SK-N-SH (cell line): ENCODE measurements around the gene SVIL. TPM values are rescaled to one million over a fixed set of nuclear protein-coding genes. Genes with fewer than 3 reads are reported as not detected.
A peak's percentile ranks its signal among the peaks of the same experiment; 100 is the strongest.

Experiments
- CTCF ChIA-PET: fragments of 300-600, 350-600 bp; formaldehyde crosslinking; extraction: SDS; loops from one replicate; lab custom pipeline; 2021; lab: Yijun Ruan, JAX
- POLR2A ChIA-PET: fragments of 350-600 bp; sonication (Branson Sonifier 250); formaldehyde crosslinking; extraction: SDS; loops from one replicate; lab custom pipeline; 2020; ENCODE audit warnings: antibody characterized with exemption, inconsistent platforms; lab: Yijun Ruan, JAX
- DNase-seq: peaks from one replicate; pipeline ENCODE4 v3.0.0; 2012
- H2AFZ ChIP-seq: fragments of 200-600 bp; sonication (generic); 2 replicates; pipeline ENCODE4 v1.8.1; 2016; ENCODE audit warnings: antibody characterized with exemption, mild to moderate bottlenecking, low read depth
- H3F3A ChIP-seq: fragments of 200-600 bp; sonication (generic); replicated peaks from 2 replicates; pipeline ENCODE3; 2016; ENCODE audit warnings: antibody characterized with exemption, mild to moderate bottlenecking; ENCODE audit not compliant: insufficient read depth
- H3K27ac ChIP-seq, 2 experiments: fragments of 200-500 bp in 1 of 2; fragments of 200-600 bp in 1 of 2; sonication (Bioruptor generic) in 1 of 2; sonication (generic), shearing (Covaris generic) in 1 of 2; 2 replicates each; pipeline versions ENCODE4 v1.5.1 to v1.6.1; 2014 to 2016; ENCODE audit warnings: low read depth in 2 of 2, inconsistent platforms in 1 of 2, low read length in 1 of 2, mild to moderate bottlenecking in 1 of 2, mixed read lengths in 1 of 2
- H3K27me3 ChIP-seq: fragments of 200-600 bp; sonication (generic), shearing (Covaris generic); 2 replicates; pipeline ENCODE4 v1.6.1; 2016; ENCODE audit warnings: mixed run types; ENCODE audit not compliant: insufficient read depth
- H3K36me3 ChIP-seq, 2 experiments: fragments of 200-500 bp in 1 of 2; fragments of 200-600 bp in 1 of 2; sonication (Bioruptor generic) in 1 of 2; sonication (generic) in 1 of 2; replicated peaks in 1 of 2; 2 replicates each; pipeline versions ENCODE3 to v1.5.1; 2014 to 2016; ENCODE audit warnings: low read length in 1 of 2, mild to moderate bottlenecking in 1 of 2; ENCODE audit not compliant: insufficient read depth in 2 of 2, control insufficient read depth in 1 of 2
- H3K4me1 ChIP-seq, 2 experiments: fragments of 200-500 bp in 1 of 2; fragments of 200-600 bp in 1 of 2; sonication (Bioruptor generic) in 1 of 2; sonication (generic), shearing (Covaris generic) in 1 of 2; 2 replicates each; pipeline versions ENCODE4 v1.5.1 to v1.6.1; 2014 to 2016; ENCODE audit warnings: low read depth in 1 of 2, low read length in 1 of 2, mixed run types in 1 of 2; ENCODE audit not compliant: insufficient read depth in 2 of 2, control insufficient read depth in 1 of 2
- H3K4me2 ChIP-seq: fragments of 200-600 bp; sonication (generic), shearing (Covaris generic); 2 replicates; pipeline ENCODE4 v1.6.1; 2017; ENCODE audit warnings: mixed run types
- H3K4me3 ChIP-seq, 2 experiments: fragments of 200-500 bp in 1 of 2; fragments of 200-600 bp in 1 of 2; sonication (Bioruptor generic) in 1 of 2; sonication (generic), shearing (Covaris generic) in 1 of 2; 2 replicates each; pipeline versions ENCODE4 v1.5.1 to v1.8.1; 2014 to 2016; ENCODE audit warnings: low read depth in 2 of 2, inconsistent platforms in 1 of 2, low read length in 1 of 2, mild to moderate bottlenecking in 1 of 2, mixed read lengths in 1 of 2, moderate library complexity in 1 of 2
- H3K79me2 ChIP-seq: fragments of 200-600 bp; sonication (generic); 2 replicates; pipeline ENCODE4 v1.8.1; 2017; ENCODE audit warnings: mild to moderate bottlenecking; ENCODE audit not compliant: insufficient read depth
- H3K9ac ChIP-seq: fragments of 200-600 bp; sonication (generic); 2 replicates; pipeline ENCODE4 v1.6.1; 2017; ENCODE audit warnings: mixed run types
- H3K9me2 ChIP-seq: fragments of 200-600 bp; sonication (generic); 2 replicates; pipeline ENCODE4 v1.6.1; 2017; ENCODE audit warnings: mixed run types
- H3K9me3 ChIP-seq: fragments of 200-600 bp; sonication (generic); 2 replicates; pipeline ENCODE4 v1.6.1; 2017; ENCODE audit warnings: mixed run types, mild to moderate bottlenecking, moderate library complexity
- H4K20me1 ChIP-seq: fragments of 200-600 bp; sonication (generic); 2 replicates; pipeline ENCODE4 v1.6.1; 2017; ENCODE audit warnings: mild to moderate bottlenecking, mixed run types; ENCODE audit not compliant: insufficient read depth
- CHD2 ChIP-seq: fragments of 150-350 bp; IDR thresholded peaks from 2 replicates; pipeline ENCODE4 v1.6.1; 2018; ENCODE audit warnings: low read length; ENCODE audit not compliant: partially characterized antibody
- ELF1 ChIP-seq: IDR thresholded peaks from 2 replicates; pipeline ENCODE4 v1.4.0; 2012
- EP300 ChIP-seq, 2 experiments: IDR thresholded peaks; 2 replicates each; pipeline versions ENCODE4 v1.4.0 to v1.6.1; 2012; ENCODE audit warnings: borderline replicate concordance in 1 of 2, low read depth in 1 of 2, low read length in 1 of 2
- EZH2phosphoT487 ChIP-seq: fragments of 200-600 bp; sonication (generic); IDR thresholded peaks from 2 replicates; pipeline ENCODE4 v1.6.1; 2017; ENCODE audit warnings: low read depth, mixed run types, mild to moderate bottlenecking, antibody characterized with exemption, moderate library complexity, borderline replicate concordance
- GABPA ChIP-seq: IDR thresholded peaks from 2 replicates; pipeline ENCODE4 v1.4.0; 2012; ENCODE audit warnings: low read depth, mild to moderate bottlenecking
- MAX ChIP-seq: IDR thresholded peaks from 2 replicates; pipeline ENCODE4 v1.4.0; 2012; ENCODE audit warnings: low read depth
- NRF1 ChIP-seq: IDR thresholded peaks from 2 replicates; pipeline ENCODE4 v1.6.1; 2012; ENCODE audit warnings: low read depth, mild to moderate bottlenecking, low read length
- RXRA ChIP-seq: IDR thresholded peaks from 2 replicates; pipeline ENCODE4 v1.4.0; 2012; ENCODE audit warnings: low read depth, mild to moderate bottlenecking, borderline replicate concordance
- SIN3A ChIP-seq: IDR thresholded peaks from 2 replicates; pipeline ENCODE4 v1.6.1; 2012; ENCODE audit warnings: low read depth, mild to moderate bottlenecking, low read length, moderate library complexity, borderline replicate concordance
- SMC3 ChIP-seq: IDR thresholded peaks from 2 replicates; pipeline ENCODE4 v1.6.1; 2012; ENCODE audit warnings: low read depth, low read length, improper control_type of control experiment
- TAF1 ChIP-seq: IDR thresholded peaks from 2 replicates; pipeline ENCODE4 v1.6.1; 2012; ENCODE audit warnings: low read depth, mild to moderate bottlenecking, low read length, moderate library complexity, borderline replicate concordance
- TEAD4 ChIP-seq: IDR thresholded peaks from 2 replicates; pipeline ENCODE4 v1.4.0; 2012; ENCODE audit warnings: mild to moderate bottlenecking, borderline replicate concordance; ENCODE audit not compliant: insufficient read depth
- WGBS: methylation state at CpG from one replicate; pipeline ENCODE4 v1.1.6; 2017; ENCODE audit warnings: low lambda C conversion rate; 5-methylcytosine and 5-hydroxymethylcytosine counted together
- polyA plus RNA-seq, 3 experiments: library from polyadenylated mRNA; depleted of rRNA; stranded (reverse); fragments of >200 nt; gene quantifications; 2 replicates each; pipeline ENCODE4 v1.2.3, GENCODE V29; 2012
- TF ChIP-seq, protein P1 (sequence below): fragments of 150-350 bp; IDR thresholded peaks from 2 replicates; pipeline ENCODE4 v1.6.1; 2017; ENCODE audit warnings: antibody characterized with exemption, low read length, low read depth, borderline replicate concordance
- TF ChIP-seq, protein P2 (sequence below): IDR thresholded peaks from 2 replicates; pipeline ENCODE4 v1.4.0; 2012; ENCODE audit warnings: low read depth, borderline replicate concordance
- TF ChIP-seq, protein P3 (sequence below): IDR thresholded peaks from 2 replicates; pipeline ENCODE4 v1.6.1; 2012; ENCODE audit warnings: mild to moderate bottlenecking, low read depth, low read length, moderate library complexity

The SVIL gene
- polyA plus RNA-seq, 1 of the 3 experiments (the other 2 are of a cell fraction), result 48.7 TPM

DNA sequence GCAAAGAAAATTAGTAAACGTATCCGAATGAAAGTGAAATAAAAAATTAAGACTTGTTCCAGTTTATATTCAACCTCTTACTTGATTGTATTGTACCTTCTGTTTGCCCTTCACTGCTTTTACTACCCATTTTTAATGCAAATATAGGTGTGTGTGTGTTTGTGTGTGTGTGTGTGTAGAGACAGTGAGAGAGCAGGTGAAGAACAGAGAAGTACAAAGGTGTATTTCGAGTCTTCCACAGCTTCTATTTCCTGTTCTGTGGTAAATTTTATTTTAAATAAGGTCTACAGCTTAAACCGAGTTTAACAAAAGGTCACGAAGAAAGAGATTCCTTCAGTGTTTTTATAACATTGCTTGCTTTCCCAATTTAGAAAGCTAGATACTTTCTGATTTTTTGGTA is 12.7 kb upstream of the SVIL start:
- no peak for DNase-seq
- Histone ChIP-seq H3K9me2 (no peaks in the 10 kb centered on the region), H3K4me2 (peak overlapping the region; percentile 66), H3K4me1 (peaks cover 20 to 76% of the 10 kb centered on the region in 2 experiments; a peak in 3 of 4 replicates), H4K20me1 (no peaks in the 10 kb centered on the region; the same call in 1 of the 2 replicates), H3K27ac (peak overlapping the region; percentile 89 to 97; a peak in 3 of 4 replicates), H3K4me3 (peak overlapping the region; percentile 0 to 43; a peak in 3 of 4 replicates), H3K27me3 (no peaks in the 10 kb centered on the region), H2AFZ (no peak overlapping the region), H3K36me3 (peaks cover 0 to 26% of the 10 kb centered on the region in 2 experiments), H3K9me3 (no peaks in the 10 kb centered on the region), H3F3A (peaks cover 57% of the 10 kb centered on the region), H3K79me2 (peaks cover 61% of the 10 kb centered on the region), H3K9ac (peak overlapping the region; percentile 64; the same call in 1 of the 2 replicates)
- POLR2A ChIA-PET, result no interaction called here
- WGBS, result 50% methylated on average over 5 of the region's 5 CpGs
- TF ChIP-seq, protein P1, sequence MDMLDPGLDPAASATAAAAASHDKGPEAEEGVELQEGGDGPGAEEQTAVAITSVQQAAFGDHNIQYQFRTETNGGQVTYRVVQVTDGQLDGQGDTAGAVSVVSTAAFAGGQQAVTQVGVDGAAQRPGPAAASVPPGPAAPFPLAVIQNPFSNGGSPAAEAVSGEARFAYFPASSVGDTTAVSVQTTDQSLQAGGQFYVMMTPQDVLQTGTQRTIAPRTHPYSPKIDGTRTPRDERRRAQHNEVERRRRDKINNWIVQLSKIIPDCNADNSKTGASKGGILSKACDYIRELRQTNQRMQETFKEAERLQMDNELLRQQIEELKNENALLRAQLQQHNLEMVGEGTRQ, result no peak
- TF ChIP-seq ELF1 (no peak), TEAD4 (no peak), EZH2phosphoT487 (no peak), RXRA (no peak), EP300 (IDR thresholded peaks at IDR 0.05; ENCODE audit: borderline replicate concordance in 1 of 2, low read depth in 1 of 2, low read length in 1 of 2) (no peak), GABPA (no peak), CHD2 (no peak), SIN3A (no peak), SMC3 (no peak), TAF1 (no peak), MAX (no peak), NRF1 (no peak)
- TF ChIP-seq, protein P2, sequence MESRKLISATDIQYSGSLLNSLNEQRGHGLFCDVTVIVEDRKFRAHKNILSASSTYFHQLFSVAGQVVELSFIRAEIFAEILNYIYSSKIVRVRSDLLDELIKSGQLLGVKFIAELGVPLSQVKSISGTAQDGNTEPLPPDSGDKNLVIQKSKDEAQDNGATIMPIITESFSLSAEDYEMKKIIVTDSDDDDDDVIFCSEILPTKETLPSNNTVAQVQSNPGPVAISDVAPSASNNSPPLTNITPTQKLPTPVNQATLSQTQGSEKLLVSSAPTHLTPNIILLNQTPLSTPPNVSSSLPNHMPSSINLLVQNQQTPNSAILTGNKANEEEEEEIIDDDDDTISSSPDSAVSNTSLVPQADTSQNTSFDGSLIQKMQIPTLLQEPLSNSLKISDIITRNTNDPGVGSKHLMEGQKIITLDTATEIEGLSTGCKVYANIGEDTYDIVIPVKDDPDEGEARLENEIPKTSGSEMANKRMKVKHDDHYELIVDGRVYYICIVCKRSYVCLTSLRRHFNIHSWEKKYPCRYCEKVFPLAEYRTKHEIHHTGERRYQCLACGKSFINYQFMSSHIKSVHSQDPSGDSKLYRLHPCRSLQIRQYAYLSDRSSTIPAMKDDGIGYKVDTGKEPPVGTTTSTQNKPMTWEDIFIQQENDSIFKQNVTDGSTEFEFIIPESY, result no peak
- TF ChIP-seq, protein P3, sequence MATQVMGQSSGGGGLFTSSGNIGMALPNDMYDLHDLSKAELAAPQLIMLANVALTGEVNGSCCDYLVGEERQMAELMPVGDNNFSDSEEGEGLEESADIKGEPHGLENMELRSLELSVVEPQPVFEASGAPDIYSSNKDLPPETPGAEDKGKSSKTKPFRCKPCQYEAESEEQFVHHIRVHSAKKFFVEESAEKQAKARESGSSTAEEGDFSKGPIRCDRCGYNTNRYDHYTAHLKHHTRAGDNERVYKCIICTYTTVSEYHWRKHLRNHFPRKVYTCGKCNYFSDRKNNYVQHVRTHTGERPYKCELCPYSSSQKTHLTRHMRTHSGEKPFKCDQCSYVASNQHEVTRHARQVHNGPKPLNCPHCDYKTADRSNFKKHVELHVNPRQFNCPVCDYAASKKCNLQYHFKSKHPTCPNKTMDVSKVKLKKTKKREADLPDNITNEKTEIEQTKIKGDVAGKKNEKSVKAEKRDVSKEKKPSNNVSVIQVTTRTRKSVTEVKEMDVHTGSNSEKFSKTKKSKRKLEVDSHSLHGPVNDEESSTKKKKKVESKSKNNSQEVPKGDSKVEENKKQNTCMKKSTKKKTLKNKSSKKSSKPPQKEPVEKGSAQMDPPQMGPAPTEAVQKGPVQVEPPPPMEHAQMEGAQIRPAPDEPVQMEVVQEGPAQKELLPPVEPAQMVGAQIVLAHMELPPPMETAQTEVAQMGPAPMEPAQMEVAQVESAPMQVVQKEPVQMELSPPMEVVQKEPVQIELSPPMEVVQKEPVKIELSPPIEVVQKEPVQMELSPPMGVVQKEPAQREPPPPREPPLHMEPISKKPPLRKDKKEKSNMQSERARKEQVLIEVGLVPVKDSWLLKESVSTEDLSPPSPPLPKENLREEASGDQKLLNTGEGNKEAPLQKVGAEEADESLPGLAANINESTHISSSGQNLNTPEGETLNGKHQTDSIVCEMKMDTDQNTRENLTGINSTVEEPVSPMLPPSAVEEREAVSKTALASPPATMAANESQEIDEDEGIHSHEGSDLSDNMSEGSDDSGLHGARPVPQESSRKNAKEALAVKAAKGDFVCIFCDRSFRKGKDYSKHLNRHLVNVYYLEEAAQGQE, result no peak
- CTCF ChIA-PET, result interaction anchor here (0.7 to 1.0 kb wide), 2 partner anchors 10 to 18 kb away, joined by 3 to 5 read pairs; no protein-coding TSS in a partner anchor
